Stimulated activated CD8-positive, alpha-beta memory T cell treated with anti-CD3 and anti-CD28 coated beads, Interleukin-7, amount 100 ng/mL, for 48 hours (primary cell): ENCODE measurements around the gene ABCG1.

Source experiments
- DNase-seq, 2 donors: peaks; one replicate each; pipeline ENCODE4 v3.0.0-alpha.2; 2020; ENCODE audit warnings: low read depth in 1 of 2; ENCODE audit errors: extremely low read depth in 1 of 2

The ABCG1 gene

DNA sequence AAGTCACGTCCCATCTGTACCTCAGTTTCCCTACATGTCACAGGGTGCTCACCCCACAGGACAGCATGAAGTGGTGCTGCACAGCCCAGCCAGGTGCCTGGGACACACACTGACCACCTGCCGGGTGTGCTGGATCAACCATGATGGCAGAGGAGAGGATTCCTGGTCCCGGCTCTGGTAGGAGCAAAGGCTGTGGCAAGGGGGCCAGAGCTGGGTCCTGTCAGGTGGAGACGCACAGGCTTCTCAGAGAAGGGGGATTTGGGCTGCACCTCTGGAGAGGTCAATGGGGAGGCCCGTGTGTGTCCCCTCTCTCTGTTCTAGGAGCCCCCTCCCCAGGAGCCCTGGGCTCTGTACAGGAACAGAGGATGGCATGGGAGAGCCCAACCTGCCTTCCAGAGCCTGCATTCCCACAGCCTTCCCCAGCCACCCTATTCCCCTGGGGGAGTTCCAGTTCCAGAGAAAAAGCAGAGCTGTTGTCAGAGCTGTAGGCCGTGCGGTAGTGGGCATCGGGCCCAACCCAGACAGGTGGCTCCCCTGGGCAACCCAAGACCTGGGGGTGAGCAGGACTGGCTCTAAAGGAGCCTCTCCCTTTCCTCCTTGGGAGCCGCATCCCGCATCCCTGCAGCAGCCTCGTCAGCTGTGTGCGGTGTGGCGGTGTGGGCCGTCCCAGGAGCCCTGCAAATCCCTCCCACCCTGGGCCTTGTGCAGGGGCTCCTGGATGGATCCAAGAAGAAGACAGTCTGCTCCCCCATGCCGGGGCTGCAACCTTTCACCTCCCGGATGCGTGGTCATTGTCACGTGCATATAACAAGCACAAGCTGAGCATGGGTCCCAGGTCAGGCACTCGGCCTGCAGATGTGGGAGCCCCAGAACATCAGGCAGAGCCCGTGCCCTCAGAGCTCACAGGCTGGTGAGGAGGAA is 99.1 kb downstream of the ABCG1 start:
- no peak for DNase-seq

GRCh38 chr21:42319376-42319775 is 100.4 kb downstream of the ABCG1 start:
- DNase-seq, result no peak

DNA sequence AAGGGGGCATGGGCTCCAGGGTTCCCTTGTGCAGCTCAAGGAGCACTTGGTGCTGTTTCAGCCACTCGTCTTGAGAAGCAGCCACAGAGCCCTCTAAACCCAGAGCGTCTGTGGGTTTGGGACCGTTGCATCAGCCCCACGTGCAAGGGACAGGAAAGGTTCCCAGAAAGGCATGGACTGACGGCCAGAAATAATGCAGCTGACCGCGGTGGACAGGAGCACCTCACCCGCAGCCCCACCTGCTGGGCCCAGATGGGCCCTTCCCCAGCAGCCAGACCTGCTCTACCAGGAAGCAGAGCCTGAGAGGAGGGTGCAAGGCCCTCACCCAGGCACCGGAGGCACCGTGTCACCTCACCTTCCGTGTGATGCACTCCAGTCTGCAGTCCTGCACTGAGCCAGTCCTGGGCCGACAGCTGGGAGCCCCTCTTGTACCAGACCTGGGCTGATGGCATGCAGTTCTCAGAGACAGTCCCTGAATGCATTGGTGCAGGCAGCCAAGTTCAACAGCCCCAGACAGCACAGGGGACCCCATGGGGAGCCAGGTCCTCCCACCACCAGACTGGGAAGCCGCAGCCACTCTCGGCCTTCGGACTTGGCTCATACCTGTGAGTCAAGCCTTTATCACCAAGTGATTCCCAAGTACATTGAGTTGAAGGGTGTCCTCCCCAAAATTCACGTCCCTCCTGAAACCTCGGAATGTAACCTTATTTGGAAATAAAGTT is 101.1 kb downstream of the ABCG1 start:
- no peak for DNase-seq

DNA sequence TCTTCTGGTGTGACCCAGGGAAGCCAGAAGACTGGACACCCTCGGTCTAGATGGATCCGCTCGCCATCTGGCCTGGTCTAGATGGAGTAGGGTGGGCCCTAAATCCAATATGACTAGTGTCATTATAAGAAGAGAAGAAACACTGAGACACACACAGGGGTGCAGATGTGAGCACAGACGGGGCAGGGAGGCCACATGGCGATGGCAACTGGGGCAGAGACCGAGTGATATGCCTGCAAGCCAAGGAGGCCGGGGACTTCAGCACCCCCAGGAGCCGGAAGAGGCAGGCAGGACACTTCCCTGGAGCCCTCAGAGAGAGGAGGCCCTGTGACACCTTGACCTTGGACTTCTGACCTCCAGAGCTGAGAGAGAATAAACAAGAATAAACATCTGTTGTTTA is 101.9 kb downstream of the ABCG1 start:
- no peak for DNase-seq

GRCh38 chr21:42321231-42321630 is 102.3 kb downstream of the ABCG1 start:
- no peak for DNase-seq

GRCh38 chr21:42321845-42322244 is 102.9 kb downstream of the ABCG1 start:
- no peak for DNase-seq

DNA sequence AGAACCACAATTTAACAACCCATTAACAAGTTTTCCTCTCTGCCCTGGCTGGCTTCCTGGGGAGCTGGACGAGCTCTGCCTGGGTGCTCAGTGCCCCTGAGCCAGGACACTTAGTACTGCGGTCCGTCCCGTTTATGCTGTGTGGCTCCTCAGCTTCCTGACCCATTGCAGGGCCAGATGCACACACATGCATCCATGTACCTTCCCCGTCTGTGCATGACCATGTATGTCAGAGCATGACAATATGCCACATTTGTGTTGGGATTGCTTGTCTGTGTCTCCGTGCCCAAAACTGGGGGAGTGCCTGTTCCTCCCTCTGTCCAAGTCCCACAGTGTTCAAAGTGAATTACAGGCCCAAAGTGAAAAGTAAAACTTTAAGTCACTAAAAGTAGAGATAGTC is 106.0 kb downstream of the ABCG1 start:
- no peak for DNase-seq

DNA sequence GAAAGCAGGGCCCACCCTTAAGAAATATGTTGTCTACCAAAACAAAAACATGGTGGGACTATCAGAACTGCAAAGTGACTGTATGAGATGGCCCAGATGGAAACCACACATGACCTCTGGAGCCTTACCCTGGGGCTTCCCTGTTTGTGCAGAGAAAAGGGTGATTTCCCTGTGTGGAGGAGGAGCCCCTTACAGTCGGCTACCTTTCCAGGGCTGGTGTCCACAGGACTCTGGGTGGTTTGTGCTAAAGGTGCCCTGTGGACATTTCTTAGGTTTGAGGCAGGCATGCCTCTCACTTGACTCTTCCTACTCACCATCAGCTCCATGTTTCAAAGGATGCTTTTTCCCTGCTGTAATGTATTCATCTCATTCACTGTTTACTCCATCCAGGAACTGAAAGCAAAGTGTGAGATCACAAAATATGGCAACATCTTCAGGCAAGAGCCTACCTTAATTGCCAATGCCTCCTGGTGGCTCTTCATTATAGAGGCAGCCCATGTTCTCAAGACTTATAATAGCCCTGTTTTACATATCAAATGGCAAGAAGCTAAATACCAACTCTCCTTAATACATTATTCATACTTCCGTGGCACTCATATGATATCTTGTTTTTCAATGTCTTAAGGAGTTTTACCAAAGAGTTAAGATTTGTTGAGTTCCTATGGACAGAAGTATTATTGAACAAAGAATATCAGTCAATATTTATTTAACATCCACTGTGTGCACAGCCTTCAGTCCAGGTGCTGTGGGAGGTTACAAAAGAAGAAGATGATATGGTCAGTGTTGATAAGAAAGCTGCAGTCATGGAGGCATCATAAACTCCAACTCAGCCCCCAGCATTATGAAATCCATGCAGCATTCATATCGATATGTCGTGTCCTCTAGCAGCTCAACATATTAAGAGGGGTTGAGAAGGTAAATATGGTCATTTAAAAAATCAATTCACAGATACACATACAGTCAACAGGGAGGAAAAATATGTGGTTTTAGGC is 111.7 kb downstream of the ABCG1 start:
- DNase-seq, result no peak

DNA sequence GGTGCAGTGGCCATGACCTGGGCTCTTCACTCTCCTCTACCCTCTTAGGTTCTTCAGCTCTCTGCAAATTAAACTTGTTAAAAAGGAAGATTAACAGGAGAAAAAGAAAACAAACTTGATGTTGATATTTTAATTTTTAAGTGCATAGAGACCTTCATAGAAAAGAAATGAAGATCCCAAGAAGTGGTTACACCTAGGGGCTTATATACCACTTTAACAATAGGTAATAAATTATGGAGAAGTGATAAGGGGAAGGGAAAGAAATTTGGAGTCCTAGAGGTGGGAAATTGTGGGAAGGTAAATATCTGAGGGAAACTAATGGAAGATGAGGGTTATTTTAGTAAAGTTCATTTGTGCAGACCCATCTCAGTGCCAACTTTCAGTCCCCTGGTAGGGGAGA is 112.7 kb downstream of the ABCG1 start:
- DNase-seq, result no peak

GRCh38 chr21:42332557-42333317 is 113.8 kb downstream of the ABCG1 start:
- DNase-seq, result no peak

DNA sequence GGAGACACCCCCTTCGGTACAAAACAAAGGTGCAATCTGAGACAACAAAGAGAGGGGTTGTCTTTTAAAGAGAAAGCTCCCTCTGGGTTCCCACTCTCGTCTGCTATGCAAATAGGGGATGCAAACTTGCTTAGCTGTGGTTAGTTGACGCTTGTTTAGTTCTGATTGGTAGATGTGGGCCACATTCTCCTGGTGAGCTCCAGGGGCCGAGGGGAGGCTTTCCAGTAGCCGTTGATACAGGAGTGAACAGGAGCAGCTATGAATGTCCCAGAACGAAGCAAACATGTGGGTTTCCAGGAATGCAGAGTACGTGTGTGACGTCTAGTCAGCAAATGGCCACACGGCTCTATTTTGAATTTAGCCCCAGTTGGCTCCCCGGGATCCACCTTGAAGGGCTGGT is 117.1 kb downstream of the ABCG1 start:
- no peak for DNase-seq

- DNase-seq, result no peak
Observed at GRCh38 chr21:42337276-42337675, 118.3 kb downstream of the ABCG1 start.

DNA sequence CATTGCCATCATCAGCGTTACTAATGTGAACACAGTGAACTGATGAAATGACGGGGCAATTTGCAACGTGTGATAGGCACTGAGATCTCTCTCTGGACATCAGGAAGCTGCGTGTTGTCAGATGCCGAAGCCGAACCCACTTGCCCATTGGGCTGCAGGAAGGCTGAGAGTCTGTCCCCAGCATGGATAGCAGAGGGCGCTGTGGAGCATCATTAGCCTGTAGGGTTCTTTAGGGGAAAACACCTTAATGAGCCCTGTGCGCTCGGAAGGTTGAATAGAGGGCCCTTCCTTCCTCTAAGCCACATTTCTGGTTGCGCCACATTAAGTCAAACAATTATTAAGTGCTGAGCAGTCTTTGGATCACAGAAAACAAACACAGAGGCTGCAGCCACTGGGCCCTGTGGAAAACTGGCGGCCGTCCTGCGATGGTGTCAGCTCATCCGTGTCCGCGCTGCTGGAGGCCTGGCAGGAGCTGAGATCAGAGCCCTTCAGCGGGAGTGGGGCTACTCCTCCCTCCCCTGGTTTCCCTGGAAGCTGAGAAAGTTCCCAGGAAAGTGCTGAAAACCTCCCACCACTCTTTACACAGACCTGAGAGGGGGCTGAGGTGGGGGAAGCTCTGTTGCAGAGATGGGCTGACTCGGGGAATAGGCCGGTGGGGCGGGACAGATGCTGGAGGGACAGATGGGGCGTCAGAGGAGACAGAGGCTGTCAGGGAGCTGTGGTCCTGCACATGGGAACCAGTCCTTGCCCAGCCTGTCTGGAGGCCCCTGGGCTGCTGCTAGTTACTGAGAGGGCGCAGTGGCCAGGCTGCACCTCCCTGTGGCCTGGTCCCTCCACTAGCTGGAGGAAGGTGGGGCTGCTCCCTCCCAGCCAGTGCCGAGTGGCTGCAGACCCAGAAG is 119.1 kb downstream of the ABCG1 start:
- peak; percentile 21 to 72 for DNase-seq

GRCh38 chr21:42338729-42339715 is 120.1 kb downstream of the ABCG1 start:
- no peak for DNase-seq

- no peak for DNase-seq
Observed at GRCh38 chr21:42340187-42341050, 121.5 kb downstream of the ABCG1 start.

DNA sequence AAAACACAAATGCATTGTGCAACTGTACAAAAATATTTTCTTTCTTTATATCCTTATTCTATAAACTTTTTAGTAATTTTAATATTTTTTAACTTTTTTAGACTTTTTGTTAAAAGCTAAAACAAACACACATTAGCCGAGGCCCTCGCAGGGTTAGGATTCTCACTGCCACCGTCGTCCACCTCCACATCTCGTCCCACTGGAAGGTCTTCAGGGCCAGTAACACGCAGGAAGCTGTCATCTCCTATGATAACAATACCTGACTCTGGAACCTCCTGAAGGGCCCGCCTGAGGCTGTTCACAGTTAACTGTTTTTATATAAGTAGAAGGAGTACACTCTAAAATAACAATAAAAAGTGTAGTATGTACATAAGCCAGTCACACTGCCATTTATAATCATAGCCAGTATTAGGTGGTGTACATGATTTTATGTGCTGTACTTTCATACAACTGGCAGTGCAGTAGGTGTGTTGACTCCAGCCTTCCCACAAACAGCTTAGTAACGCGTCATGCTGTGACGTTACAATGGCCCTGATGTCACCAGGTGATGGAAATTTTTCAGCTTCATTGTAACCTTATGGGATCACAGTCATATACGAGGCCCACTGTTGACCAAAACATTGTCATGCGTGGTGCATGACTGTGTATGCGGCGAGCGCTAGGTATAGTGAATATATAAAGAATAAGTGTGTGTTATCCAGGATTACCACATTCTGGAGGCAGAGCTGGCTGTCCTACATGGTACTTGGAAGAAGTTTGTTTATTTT is 123.0 kb downstream of the ABCG1 start:
- DNase-seq, result no peak
